ENCODE results near the gene DIAPH2. TPM values are rescaled to one million over a fixed set of nuclear protein-coding genes. Genes with fewer than 3 reads are reported as not detected.
A peak's percentile ranks its signal among the peaks of the same experiment; 100 is the strongest.

DIAPH2 gene
- total RNA-seq, 1 donor from 2014 or later = 12.3 TPM

GRCh38 chrX:96919672-96920071 is 235.0 kb downstream of the DIAPH2 start:
- DNase-seq (ENCODE audit: low read depth) = no peak
- Histone ChIP-seq H3K27me3 (ENCODE audit: control insufficient read depth, insufficient read depth, low read length) (no peaks in the 10 kb centered on the region), H3K4me3 (ENCODE audit: low read depth, low read length) (no peak overlapping the region), H3K36me3 (ENCODE audit: control insufficient read depth, insufficient read depth, low read length) (no peaks in the 10 kb centered on the region)
- no peak for TF ChIP-seq CTCF (IDR thresholded peaks at IDR 0.05; ENCODE audit: insufficient read depth, low read length, poor library complexity, severe bottlenecking)

- no peak for DNase-seq (ENCODE audit: low read depth)
- Histone ChIP-seq H3K36me3 (ENCODE audit: control insufficient read depth, insufficient read depth, low read length) (no peaks in the 10 kb centered on the region), H3K27me3 (ENCODE audit: control insufficient read depth, insufficient read depth, low read length) (no peaks in the 10 kb centered on the region), H3K4me3 (ENCODE audit: low read depth, low read length) (no peak overlapping the region)
- TF ChIP-seq CTCF (IDR thresholded peaks at IDR 0.05; ENCODE audit: insufficient read depth, low read length, poor library complexity, severe bottlenecking) = no peak
Measured at GRCh38 chrX:96924581-96924980, 239.9 kb downstream of the DIAPH2 start.

- Histone ChIP-seq H3K36me3 (ENCODE audit: control insufficient read depth, insufficient read depth, low read length) (no peaks in the 10 kb centered on the region), H3K27me3 (ENCODE audit: control insufficient read depth, insufficient read depth, low read length) (no peaks in the 10 kb centered on the region), H3K4me3 (ENCODE audit: low read depth, low read length) (no peak overlapping the region)
- DNase-seq (ENCODE audit: low read depth) = no peak
- TF ChIP-seq CTCF (IDR thresholded peaks at IDR 0.05; ENCODE audit: insufficient read depth, low read length, poor library complexity, severe bottlenecking) = no peak
Measured at GRCh38 chrX:96929036-96929435, 244.4 kb downstream of the DIAPH2 start.

GRCh38 chrX:96957718-96958117 is 273.1 kb downstream of the DIAPH2 start:
- no peaks in the 10 kb centered on the region for H3K36me3 ChIP-seq (ENCODE audit: control insufficient read depth, insufficient read depth, low read length)
- DNase-seq (ENCODE audit: low read depth) = no peak
- H3K27me3 ChIP-seq (ENCODE audit: control insufficient read depth, insufficient read depth, low read length) = no peaks in the 10 kb centered on the region
- no peak overlapping the region for H3K4me3 ChIP-seq (ENCODE audit: low read depth, low read length)
- no peak for TF ChIP-seq CTCF (IDR thresholded peaks at IDR 0.05; ENCODE audit: insufficient read depth, low read length, poor library complexity, severe bottlenecking)

- peak; percentile 11 for TF ChIP-seq CTCF (IDR thresholded peaks at IDR 0.05; ENCODE audit: insufficient read depth, low read length, poor library complexity, severe bottlenecking)
- H3K36me3 ChIP-seq (ENCODE audit: control insufficient read depth, insufficient read depth, low read length) = no peaks in the 10 kb centered on the region
- DNase-seq (ENCODE audit: low read depth) = no peak
Measured at GRCh38 chrX:96971812-96972211, 287.2 kb downstream of the DIAPH2 start.

GRCh38 chrX:96978906-96979305 is 294.3 kb downstream of the DIAPH2 start:
- no peak for DNase-seq (ENCODE audit: low read depth)
- no peaks in the 10 kb centered on the region for H3K27me3 ChIP-seq (ENCODE audit: control insufficient read depth, insufficient read depth, low read length)
- no peak overlapping the region for H3K4me3 ChIP-seq (ENCODE audit: low read depth, low read length)
- TF ChIP-seq CTCF (IDR thresholded peaks at IDR 0.05; ENCODE audit: insufficient read depth, low read length, poor library complexity, severe bottlenecking) = no peak
- no peaks in the 10 kb centered on the region for H3K36me3 ChIP-seq (ENCODE audit: control insufficient read depth, insufficient read depth, low read length)

More at GRCh38 chrX:96971812-96972211, 287.2 kb downstream of the DIAPH2 start:
- no peaks in the 10 kb centered on the region for H3K27me3 ChIP-seq (ENCODE audit: control insufficient read depth, insufficient read depth, low read length)
- H3K4me3 ChIP-seq (ENCODE audit: low read depth, low read length) = no peak overlapping the region
